HL-60/S4 treated with retinoic acid at 250 ng/mL for 4 days and 3 days (cell line): ENCODE results near the gene ERAL1.
"Not testable (repeated sequence)": the region's sequence is repeated elsewhere in the genome, so short reads cannot be mapped to it uniquely, and the experiment has no call there.

Experiments used
- in situ Hi-C: fragments of 300-500 bp; cut with MboI; formaldehyde crosslinking; loops from 2 replicates; pipeline ENCODE4 v1.7.0; 2022; ENCODE audit warnings: low sequenced_read_pairs

Gene ERAL1

GRCh38 chr17:28849281-28849680 is 5.5 kb upstream of the ERAL1 start:
- in situ Hi-C loops = no loop called here

GRCh38 chr17:28853295-28853694 is 1.5 kb upstream of the ERAL1 start:
- in situ Hi-C loops = no loop called here

GRCh38 chr17:28855336-28855679 is 492 bp downstream of the ERAL1 start:
- in situ Hi-C loops = no loop called here

GRCh38 chr17:28856028-28856574 is 1.3 kb downstream of the ERAL1 start:
- in situ Hi-C loops = no loop called here

GRCh38 chr17:28857905-28858800 is 3.3 kb downstream of the ERAL1 start:
- in situ Hi-C loops = no loop called here

- in situ Hi-C loops = no loop called here
Measured at GRCh38 chr17:28858801-28859355, 4.1 kb downstream of the ERAL1 start.

GRCh38 chr17:28860363-28860808 is 5.6 kb downstream of the ERAL1 start:
- in situ Hi-C loops = no loop called here

- in situ Hi-C loops = no loop called here
Measured at GRCh38 chr17:28861393-28862203, 6.8 kb downstream of the ERAL1 start.

- in situ Hi-C loops = no loop called here
Measured at GRCh38 chr17:28862561-28862960, 7.7 kb downstream of the ERAL1 start.

- in situ Hi-C loops = no loop called here
Measured at GRCh38 chr17:28863953-28864352, 9.1 kb downstream of the ERAL1 start.

GRCh38 chr17:28864991-28865849 is 10.4 kb downstream of the ERAL1 start:
- in situ Hi-C loops = no loop called here

- in situ Hi-C loops = no loop called here
Measured at GRCh38 chr17:28865946-28866752, 11.3 kb downstream of the ERAL1 start.

- in situ Hi-C loops = no loop called here
Measured at GRCh38 chr17:28867276-28867675, 12.5 kb downstream of the ERAL1 start.

GRCh38 chr17:28871056-28871579 is 16.3 kb downstream of the ERAL1 start:
- in situ Hi-C loops = no loop called here

- in situ Hi-C loops = no loop called here
Measured at GRCh38 chr17:28873839-28874238, 19.0 kb downstream of the ERAL1 start.

- in situ Hi-C loops = no loop called here
Measured at GRCh38 chr17:28874750-28875149, 19.9 kb downstream of the ERAL1 start.

GRCh38 chr17:28875848-28876550 is 21.2 kb downstream of the ERAL1 start:
- in situ Hi-C loops = no loop called here

- in situ Hi-C loops = not testable (repeated sequence)
Measured at GRCh38 chr17:28877150-28877711, 22.4 kb downstream of the ERAL1 start.
